GM19043 (cell line): ENCODE results near the gene RAD23A.

Experiments
- ATAC-seq: cut with Tn5 transposase; IDR thresholded peaks from one replicate; pipeline ENCODE4 v1.9.1; 2021; ENCODE audit warnings: low read depth; ENCODE audit not compliant: unreplicated experiment

RAD23A gene

GRCh38 chr19:12983091-12983490 lies 37.4 kb downstream of the RAD23A start:
- no peak for ATAC-seq

- ATAC-seq = no peak
Measured at GRCh38 chr19:12983542-12984142, 38.0 kb downstream of the RAD23A start.

DNA sequence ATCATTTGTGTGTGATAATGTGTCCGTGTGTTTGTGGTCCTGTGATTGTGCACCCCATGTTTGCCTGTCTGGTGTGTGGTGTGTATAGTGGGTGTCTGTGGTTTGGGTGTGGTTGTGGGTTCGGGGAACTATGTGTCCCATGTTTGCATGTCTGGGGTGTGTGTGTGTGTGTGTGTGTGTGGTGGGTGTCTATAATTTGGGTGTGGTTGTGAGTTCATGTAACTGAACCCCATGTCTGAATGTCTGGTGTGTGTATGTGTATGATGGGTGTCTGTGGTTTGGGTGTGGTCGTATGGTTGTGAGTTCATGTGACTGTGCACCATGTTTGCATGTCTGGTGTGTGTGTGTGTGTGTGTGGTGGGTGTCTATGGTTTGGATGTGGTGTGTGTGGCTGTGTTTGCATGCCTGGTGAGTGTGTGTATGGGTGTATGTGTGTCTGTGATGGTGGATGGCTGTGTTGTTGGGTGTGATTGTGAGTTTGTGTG lies 38.5 kb downstream of the RAD23A start:
- ATAC-seq = no peak

GRCh38 chr19:12984683-12985048 lies 39.0 kb downstream of the RAD23A start:
- no peak for ATAC-seq

DNA sequence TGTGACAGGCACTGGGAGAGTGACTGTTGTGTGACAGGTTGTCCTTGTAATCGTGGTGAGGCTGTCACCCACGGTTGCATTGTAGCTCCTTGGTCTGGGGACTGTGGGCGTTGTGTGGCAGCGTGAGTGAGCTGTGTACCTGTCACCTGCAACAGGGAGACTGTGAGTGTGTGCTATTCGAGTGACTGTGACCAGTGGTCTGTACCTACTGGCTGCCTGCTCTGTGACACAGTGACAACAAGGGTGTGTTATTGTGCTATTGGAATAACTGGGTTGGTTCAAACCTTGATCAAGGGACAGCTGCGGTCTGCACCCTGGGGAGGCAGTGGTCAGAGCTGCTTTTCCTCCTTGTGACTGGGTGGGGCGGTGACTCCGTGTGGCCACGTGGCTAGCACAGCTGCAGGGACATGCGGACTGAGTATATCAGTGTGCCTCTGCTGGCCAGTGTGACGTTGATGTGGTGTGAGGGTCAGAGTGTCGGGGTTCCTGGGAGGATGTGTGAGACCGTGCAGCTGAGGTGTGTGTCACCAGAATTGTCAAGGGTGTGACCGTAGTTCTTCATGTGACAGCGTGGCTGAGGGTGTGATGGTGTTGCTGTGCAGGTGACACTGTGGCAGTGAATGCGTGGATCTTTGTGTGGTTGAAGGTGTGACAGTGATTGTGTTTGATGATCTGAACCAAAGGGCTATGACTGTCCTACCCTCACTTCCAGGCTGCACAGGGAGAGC lies 39.6 kb downstream of the RAD23A start:
- ATAC-seq = no peak

DNA sequence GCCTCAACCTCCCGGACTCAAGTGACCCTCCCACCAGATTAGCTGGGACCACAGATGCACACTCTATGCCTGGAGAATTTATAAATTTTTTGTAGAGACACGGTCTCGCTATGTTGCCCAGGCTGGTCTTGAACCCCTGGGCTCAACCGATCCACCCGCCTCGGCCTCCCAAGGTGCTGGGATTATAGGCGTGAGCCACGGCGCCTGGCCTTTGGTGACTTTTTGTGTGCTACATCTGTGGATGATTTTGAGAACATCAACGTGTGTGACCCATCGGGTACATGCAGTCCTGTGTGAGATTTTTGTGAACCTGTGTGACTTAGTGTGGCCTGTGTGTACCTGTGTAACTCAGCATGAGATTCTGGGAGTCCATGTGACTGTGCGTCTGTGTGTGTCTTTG lies 41.1 kb downstream of the RAD23A start:
- no peak for ATAC-seq

DNA sequence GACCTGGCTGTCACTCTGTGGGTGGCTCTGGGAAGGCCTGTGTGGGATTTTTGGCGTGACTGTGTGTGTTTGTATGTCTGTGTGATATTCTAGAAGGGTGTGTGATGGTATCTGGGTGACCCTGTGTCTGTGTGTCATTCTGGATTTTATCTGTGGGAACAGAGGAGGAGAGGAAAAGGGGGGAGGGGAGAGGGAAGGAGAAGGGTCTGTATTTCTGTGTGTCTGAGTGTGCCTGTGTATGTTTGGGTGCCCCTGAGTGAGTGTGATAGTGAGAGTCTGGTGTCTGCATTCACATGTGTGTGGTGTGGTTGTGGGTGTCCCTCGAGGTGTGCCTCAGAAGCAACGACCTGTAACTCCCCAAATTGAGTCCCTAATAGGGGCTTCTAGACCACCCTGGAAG lies 41.5 kb downstream of the RAD23A start:
- ATAC-seq = no peak

DNA sequence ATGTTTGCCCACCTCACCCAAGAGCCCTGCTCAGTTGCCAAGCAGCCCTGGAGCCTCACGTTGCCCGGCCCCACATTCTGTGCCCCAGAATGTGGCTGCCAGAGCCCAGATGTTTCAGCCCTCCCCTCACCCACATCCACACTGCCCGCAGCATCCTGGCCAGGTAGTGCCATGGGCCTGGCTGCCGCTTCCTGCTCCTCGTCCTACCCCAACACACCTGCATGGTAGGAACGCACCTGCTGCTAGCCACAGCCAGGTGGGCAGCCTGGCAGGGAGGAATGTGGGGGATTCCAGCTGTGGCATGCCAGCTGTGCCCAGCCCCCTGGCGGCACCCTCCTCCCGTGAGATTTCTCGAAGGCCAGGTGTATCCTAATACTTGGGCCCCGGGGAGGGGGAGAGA lies 42.1 kb downstream of the RAD23A start:
- no peak for ATAC-seq

DNA sequence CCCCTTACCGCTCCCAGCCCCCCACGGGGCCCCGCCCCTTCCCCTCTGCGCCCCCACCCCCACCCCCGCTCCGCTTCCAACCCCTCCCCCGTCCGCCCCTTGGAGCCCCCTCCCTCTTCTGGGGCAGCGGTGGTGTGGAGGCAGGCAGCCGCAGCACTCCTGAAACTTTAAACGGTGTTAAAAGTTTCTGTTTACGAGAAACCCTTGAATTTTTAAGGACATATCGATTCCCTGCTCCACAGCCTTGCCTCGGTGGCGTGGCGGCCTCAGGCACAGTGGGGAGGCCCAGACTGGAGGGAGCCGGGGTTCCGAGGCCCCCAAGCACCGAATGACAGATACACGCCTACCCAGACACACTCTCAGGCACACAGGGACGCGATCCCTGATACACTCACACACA lies 44.8 kb downstream of the RAD23A start:
- ATAC-seq = no peak

GRCh38 chr19:12990853-12991252 lies 45.2 kb downstream of the RAD23A start:
- no peak for ATAC-seq

GRCh38 chr19:12991296-12991695 lies 45.6 kb downstream of the RAD23A start:
- ATAC-seq = no peak

DNA sequence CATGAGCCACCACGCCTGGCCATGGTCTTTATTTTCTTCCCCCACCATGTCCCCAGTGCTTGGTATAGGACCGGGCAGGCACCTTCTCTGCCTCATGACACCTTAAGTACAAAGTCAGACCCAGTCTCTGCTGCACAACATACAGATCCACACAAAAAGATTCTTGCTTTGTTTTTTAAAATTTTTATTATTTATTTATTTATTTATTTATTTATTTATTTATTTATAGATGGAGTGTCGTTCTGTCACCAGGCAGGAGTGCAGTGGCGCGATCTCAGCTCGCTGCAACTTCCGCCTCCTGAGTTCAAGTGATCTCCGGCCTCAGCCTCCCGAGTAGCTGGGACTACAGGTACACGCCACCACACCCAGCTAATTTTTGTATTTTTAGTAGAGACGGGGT lies 47.1 kb downstream of the RAD23A start:
- ATAC-seq = no peak

GRCh38 chr19:12993562-12993961 lies 47.9 kb downstream of the RAD23A start:
- no peak for ATAC-seq

DNA sequence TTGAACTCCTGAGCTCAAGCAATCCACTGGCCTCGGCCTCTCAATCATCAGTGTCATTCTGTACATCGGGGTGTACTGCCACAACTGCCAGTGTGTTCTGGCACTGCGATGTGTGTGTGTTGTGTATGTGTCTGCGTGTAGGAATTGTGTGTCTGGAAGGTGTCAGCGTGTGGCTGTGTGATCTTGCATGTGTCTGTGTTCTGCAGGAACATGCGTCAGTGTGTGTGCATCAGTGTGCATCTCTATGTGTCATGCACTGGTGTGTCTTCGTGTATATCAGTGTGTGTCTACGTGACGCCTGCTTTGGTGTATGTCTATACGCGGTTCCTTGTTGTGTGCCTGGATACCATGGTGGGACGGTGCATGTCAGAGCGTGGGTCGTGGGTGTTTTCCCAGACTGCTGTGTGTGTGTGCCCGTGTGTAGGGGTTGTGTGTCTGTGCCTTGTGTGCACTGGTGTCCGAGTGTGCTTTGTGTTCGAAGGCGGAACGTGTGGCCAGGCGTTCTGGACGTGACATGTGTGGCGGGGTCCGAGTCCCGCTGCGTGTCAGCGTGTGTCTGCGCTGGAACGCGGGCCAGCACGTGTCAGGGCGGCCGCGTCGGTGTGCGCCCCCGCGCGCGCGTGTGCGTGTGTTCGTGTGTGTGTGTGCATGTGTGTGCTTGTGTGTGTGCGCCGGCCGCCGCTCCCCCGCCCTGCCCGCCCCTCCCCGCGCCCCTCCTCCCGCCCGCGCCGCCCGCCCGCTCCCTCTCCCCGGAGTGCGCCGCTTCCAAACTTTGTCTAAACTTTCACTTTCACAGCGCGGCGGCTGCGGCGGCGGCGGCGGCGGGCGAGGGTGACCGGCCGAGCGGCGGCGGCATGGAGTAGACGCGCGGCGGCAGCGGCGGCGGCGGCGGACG lies 49.3 kb downstream of the RAD23A start, which contains the start of gene NFIX:
Gene NFIX, plus strand, starts transcription at position 775 of the 895 bp plus-strand sequence. CDS start 363 bp downstream, outside the sequence.
- ATAC-seq = no peak

- no peak for ATAC-seq
Measured at GRCh38 chr19:12995596-12996405, 50.1 kb downstream of the RAD23A start.

GRCh38 chr19:12996406-12997094 lies 50.9 kb downstream of the RAD23A start:
- ATAC-seq = no peak

- no peak for ATAC-seq
Measured at GRCh38 chr19:12997179-12997966, 51.7 kb downstream of the RAD23A start.

GRCh38 chr19:12997967-12998940 lies 52.6 kb downstream of the RAD23A start:
- no peak for ATAC-seq
